Liver (tissue), 9 donors: ENCODE measurements around the gene FUCA1. TPM values are rescaled to one million over a fixed set of nuclear protein-coding genes. Genes with fewer than 3 reads are reported as not detected.

Source experiments
- DNase-seq: peaks from one replicate; pipeline ENCODE4 v3.0.0-alpha.2; 2017; ENCODE audit warnings: low spot score
- H3K27ac ChIP-seq, 2 donors: one replicate each; pipeline ENCODE4 v1.7.0; 2013; ENCODE audit warnings: inconsistent platforms in 2 of 2, low read length in 2 of 2, control low read depth in 1 of 2, low read depth in 1 of 2, mild to moderate bottlenecking in 1 of 2
- H3K27me3 ChIP-seq, 4 donors: one replicate each; pipeline versions ENCODE4 v1.6.1 to v1.7.0; 2013; ENCODE audit warnings: low read length in 3 of 4, inconsistent platforms in 1 of 4, mild to moderate bottlenecking in 1 of 4, moderate library complexity in 1 of 4; ENCODE audit not compliant: control insufficient read depth in 4 of 4, insufficient read depth in 4 of 4
- H3K36me3 ChIP-seq, 4 donors: one replicate each; pipeline versions ENCODE4 v1.6.1 to v1.7.0; 2013; ENCODE audit warnings: low read length in 3 of 4, mild to moderate bottlenecking in 3 of 4, low read depth in 1 of 4, moderate library complexity in 1 of 4; ENCODE audit not compliant: control insufficient read depth in 4 of 4, insufficient read depth in 3 of 4
- H3K4me1 ChIP-seq, 4 donors: one replicate each; pipeline versions ENCODE4 v1.6.1 to v1.7.0; 2013; ENCODE audit warnings: low read length in 3 of 4, mild to moderate bottlenecking in 3 of 4, moderate library complexity in 1 of 4; ENCODE audit not compliant: control insufficient read depth in 4 of 4, insufficient read depth in 4 of 4
- H3K4me3 ChIP-seq, 3 donors: one replicate each; pipeline versions ENCODE4 v1.6.1 to v1.7.0; 2013; ENCODE audit warnings: low read length in 3 of 3, control low read depth in 1 of 3, low read depth in 1 of 3, mild to moderate bottlenecking in 1 of 3
- H3K9ac ChIP-seq, 2 donors: one replicate each; pipeline ENCODE4 v1.7.0; 2013; ENCODE audit warnings: low read length in 2 of 2, mild to moderate bottlenecking in 2 of 2, moderate library complexity in 2 of 2, control low read depth in 1 of 2, low read depth in 1 of 2
- H3K9me3 ChIP-seq, 4 donors: one replicate each; pipeline versions ENCODE4 v1.6.1 to v1.7.0; 2013; ENCODE audit warnings: low read length in 3 of 4; ENCODE audit not compliant: control insufficient read depth in 4 of 4
- EGR1 ChIP-seq, 2 donors: IDR thresholded peaks; 2 replicates each; pipeline ENCODE4 v1.6.1; 2016 to 2018; ENCODE audit warnings: antibody characterized with exemption in 2 of 2, low read depth in 2 of 2
- FOXA1 ChIP-seq: IDR thresholded peaks from 2 replicates; pipeline ENCODE4 v1.6.1; 2016; ENCODE audit warnings: antibody characterized with exemption
- FOXA2 ChIP-seq: IDR thresholded peaks from 2 replicates; pipeline ENCODE4 v1.6.1; 2016; ENCODE audit warnings: antibody characterized with exemption
- GABPA ChIP-seq, 2 donors: IDR thresholded peaks in 1 of 2; conservative IDR thresholded peaks in 1 of 2; 2 replicates each; pipeline ENCODE4 v1.6.1; 2016; ENCODE audit warnings: antibody characterized with exemption in 2 of 2, mild to moderate bottlenecking in 1 of 2, moderate library complexity in 1 of 2
- HNF4A ChIP-seq, 2 donors: conservative IDR thresholded peaks; 2 replicates each; pipeline ENCODE4 v1.6.1; 2016; ENCODE audit warnings: antibody characterized with exemption in 2 of 2, mild to moderate bottlenecking in 2 of 2
- JUND ChIP-seq, 2 donors: IDR thresholded peaks; 2 replicates each; pipeline ENCODE4 v1.6.1; 2016; ENCODE audit warnings: antibody characterized with exemption in 2 of 2
- NR2F2 ChIP-seq: IDR thresholded peaks from 2 replicates; pipeline ENCODE4 v1.6.1; 2016; ENCODE audit warnings: antibody characterized with exemption
- RAD21 ChIP-seq, 2 donors: IDR thresholded peaks; 2 replicates each; pipeline ENCODE4 v1.6.1; 2016; ENCODE audit warnings: antibody characterized with exemption in 2 of 2, mild to moderate bottlenecking in 2 of 2
- RXRA ChIP-seq, 2 donors: IDR thresholded peaks; 2 replicates each; pipeline ENCODE4 v1.6.1; 2017 to 2018; ENCODE audit warnings: antibody characterized with exemption in 2 of 2, mild to moderate bottlenecking in 1 of 2
- SP1 ChIP-seq: IDR thresholded peaks from 2 replicates; pipeline ENCODE4 v1.6.1; 2018; ENCODE audit warnings: antibody characterized with exemption, mild to moderate bottlenecking
- TAF1 ChIP-seq: conservative IDR thresholded peaks from 2 replicates; pipeline ENCODE4 v1.6.1; 2016; ENCODE audit warnings: antibody characterized with exemption, mild to moderate bottlenecking
- YY1 ChIP-seq: IDR thresholded peaks from 2 replicates; pipeline ENCODE4 v1.6.1; 2016; ENCODE audit warnings: antibody characterized with exemption, mild to moderate bottlenecking
- WGBS: extraction: QIAGEN DNeasy Blood & Tissue Kit; methylation state at CpG from one replicate; pipeline ENCODE4 v1.1.7; 2013; 5-methylcytosine and 5-hydroxymethylcytosine counted together
- polyA plus RNA-seq, 2 donors: library from polyadenylated mRNA; stranded (reverse) in 1 of 2; unstranded in 1 of 2; fragments of 200-250 nt in 1 of 2; fragments of >200 nt in 1 of 2; fragmentation: Nextera tagmentation in 1 of 2; extraction: Ambion mirVana in 1 of 2; gene quantifications; one replicate each; pipeline versions ENCODE4 v1.2.1 to v1.2.3, GENCODE V29; 2013 to 2015
- total RNA-seq, 2 donors: library from RNA; depleted of rRNA; stranded (reverse); fragments of >200 nt; gene quantifications; one replicate each; pipeline ENCODE4 v1.2.3, GENCODE V29; 2014
- TF ChIP-seq, protein P1 (sequence below): fragments of 150-350 bp; IDR thresholded peaks from 2 replicates; pipeline ENCODE4 v1.5.1; 2017; ENCODE audit warnings: improper control_type of control experiment, low read depth, low read length; ENCODE audit not compliant: missing input control
- TF ChIP-seq, protein P2 (sequence below): IDR thresholded peaks from 2 replicates; pipeline ENCODE4 v1.6.1; 2016; ENCODE audit warnings: antibody characterized with exemption, mild to moderate bottlenecking
- TF ChIP-seq, protein P3 (sequence below): IDR thresholded peaks from 2 replicates; pipeline ENCODE4 v1.6.1; 2016; ENCODE audit warnings: antibody characterized with exemption
- TF ChIP-seq, protein P4 (sequence below): IDR thresholded peaks from 2 replicates; pipeline ENCODE4 v1.6.1; 2016; ENCODE audit warnings: antibody characterized with exemption
- donor health status: healthy.
- donor health status: healthy.
- donor health status: healthy.
- donor health status: healthy.
- donor health status: healthy.

FUCA1 gene
- total and polyA plus RNA-seq, 4 donors: 33.8 to 58.0 (median 44.7) TPM

DNA sequence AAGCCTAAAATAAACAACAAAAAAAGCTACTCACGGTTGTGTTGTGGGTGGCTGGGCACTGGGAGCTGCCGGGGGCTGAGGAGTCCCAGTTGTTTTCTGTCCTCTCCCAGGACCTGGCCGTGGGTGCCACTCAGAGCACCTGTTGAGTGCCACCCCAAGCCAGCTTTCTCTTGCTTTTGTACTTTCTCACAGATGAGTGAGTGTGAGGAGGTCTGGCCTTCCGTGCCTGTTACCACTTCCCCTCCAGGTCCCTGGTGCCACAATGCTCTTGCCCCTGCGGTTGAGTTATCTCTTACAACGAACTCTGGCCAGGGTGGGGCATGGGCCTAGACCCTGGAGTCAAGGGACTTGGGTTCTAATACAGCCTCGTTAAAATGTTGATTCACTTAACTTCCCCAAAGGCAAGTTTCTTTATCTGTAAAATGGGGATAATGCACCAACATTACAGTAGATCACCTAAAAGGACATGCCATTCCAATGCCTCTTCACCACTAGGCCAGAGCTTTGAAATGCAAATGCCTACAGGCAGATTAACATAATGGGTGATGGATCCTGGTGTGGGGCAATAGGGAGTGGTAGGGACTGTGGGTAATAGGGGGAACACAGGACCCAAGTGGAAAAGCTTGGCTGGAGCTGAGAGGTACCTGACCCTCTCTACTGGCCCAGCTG is 45.3 kb upstream of the FUCA1 start, which contains the start of gene CNR2 (continued):
- TF ChIP-seq, protein P1, sequence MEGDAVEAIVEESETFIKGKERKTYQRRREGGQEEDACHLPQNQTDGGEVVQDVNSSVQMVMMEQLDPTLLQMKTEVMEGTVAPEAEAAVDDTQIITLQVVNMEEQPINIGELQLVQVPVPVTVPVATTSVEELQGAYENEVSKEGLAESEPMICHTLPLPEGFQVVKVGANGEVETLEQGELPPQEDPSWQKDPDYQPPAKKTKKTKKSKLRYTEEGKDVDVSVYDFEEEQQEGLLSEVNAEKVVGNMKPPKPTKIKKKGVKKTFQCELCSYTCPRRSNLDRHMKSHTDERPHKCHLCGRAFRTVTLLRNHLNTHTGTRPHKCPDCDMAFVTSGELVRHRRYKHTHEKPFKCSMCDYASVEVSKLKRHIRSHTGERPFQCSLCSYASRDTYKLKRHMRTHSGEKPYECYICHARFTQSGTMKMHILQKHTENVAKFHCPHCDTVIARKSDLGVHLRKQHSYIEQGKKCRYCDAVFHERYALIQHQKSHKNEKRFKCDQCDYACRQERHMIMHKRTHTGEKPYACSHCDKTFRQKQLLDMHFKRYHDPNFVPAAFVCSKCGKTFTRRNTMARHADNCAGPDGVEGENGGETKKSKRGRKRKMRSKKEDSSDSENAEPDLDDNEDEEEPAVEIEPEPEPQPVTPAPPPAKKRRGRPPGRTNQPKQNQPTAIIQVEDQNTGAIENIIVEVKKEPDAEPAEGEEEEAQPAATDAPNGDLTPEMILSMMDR: no peak
- TF ChIP-seq YY1: no peak
- no peak for TF ChIP-seq RAD21 (IDR thresholded peaks at IDR 0.05)
- TF ChIP-seq FOXA1: no peak

DNA sequence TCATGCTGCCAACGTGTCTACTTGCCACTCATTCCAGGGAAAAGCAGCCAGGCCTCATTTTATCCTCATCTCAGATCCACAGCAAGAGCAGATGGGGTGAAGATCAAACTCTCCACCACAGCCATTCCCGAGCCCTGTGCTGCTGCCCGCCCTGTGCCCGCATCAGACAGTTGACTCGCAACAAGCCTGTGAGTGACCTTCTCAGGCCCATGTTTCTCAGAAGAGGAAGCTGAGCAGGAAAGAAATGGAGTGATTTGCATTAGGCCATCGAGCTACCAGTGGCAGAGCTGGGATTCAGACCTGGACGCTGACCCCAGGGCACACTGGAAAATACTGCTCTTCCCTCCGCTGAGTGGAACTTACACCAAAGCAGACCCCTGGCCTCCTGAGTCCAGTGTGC is 43.8 kb upstream of the FUCA1 start:
- H3K9me3 ChIP-seq: no peaks in the 10 kb centered on the region
- no peak for DNase-seq
- 86% methylated on average over 8 of the region's 8 CpGs for WGBS
- H3K4me3 ChIP-seq: no peak overlapping the region
- no peaks in the 10 kb centered on the region for H3K27me3 ChIP-seq
- no peaks in the 10 kb centered on the region for H3K36me3 ChIP-seq
- no peak for TF ChIP-seq SP1
- TF ChIP-seq, protein P2, sequence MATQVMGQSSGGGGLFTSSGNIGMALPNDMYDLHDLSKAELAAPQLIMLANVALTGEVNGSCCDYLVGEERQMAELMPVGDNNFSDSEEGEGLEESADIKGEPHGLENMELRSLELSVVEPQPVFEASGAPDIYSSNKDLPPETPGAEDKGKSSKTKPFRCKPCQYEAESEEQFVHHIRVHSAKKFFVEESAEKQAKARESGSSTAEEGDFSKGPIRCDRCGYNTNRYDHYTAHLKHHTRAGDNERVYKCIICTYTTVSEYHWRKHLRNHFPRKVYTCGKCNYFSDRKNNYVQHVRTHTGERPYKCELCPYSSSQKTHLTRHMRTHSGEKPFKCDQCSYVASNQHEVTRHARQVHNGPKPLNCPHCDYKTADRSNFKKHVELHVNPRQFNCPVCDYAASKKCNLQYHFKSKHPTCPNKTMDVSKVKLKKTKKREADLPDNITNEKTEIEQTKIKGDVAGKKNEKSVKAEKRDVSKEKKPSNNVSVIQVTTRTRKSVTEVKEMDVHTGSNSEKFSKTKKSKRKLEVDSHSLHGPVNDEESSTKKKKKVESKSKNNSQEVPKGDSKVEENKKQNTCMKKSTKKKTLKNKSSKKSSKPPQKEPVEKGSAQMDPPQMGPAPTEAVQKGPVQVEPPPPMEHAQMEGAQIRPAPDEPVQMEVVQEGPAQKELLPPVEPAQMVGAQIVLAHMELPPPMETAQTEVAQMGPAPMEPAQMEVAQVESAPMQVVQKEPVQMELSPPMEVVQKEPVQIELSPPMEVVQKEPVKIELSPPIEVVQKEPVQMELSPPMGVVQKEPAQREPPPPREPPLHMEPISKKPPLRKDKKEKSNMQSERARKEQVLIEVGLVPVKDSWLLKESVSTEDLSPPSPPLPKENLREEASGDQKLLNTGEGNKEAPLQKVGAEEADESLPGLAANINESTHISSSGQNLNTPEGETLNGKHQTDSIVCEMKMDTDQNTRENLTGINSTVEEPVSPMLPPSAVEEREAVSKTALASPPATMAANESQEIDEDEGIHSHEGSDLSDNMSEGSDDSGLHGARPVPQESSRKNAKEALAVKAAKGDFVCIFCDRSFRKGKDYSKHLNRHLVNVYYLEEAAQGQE: no peak
- no peak for TF ChIP-seq RAD21 (IDR thresholded peaks at IDR 0.05)
- no peak for TF ChIP-seq EGR1 (IDR thresholded peaks at IDR 0.05; ENCODE audit: low read depth in 2 of 2)
- no peak for TF ChIP-seq YY1
- TF ChIP-seq GABPA (IDR thresholded peaks at IDR 0.05 in 1 of 2, conservative IDR thresholded peaks at IDR 0.05 in 1 of 2): no peak
- TF ChIP-seq JUND (IDR thresholded peaks at IDR 0.05): no peak
- no peak for TF ChIP-seq FOXA1
- no peak for TF ChIP-seq FOXA2
- TF ChIP-seq, protein P1: no peak
- TF ChIP-seq, protein P3, sequence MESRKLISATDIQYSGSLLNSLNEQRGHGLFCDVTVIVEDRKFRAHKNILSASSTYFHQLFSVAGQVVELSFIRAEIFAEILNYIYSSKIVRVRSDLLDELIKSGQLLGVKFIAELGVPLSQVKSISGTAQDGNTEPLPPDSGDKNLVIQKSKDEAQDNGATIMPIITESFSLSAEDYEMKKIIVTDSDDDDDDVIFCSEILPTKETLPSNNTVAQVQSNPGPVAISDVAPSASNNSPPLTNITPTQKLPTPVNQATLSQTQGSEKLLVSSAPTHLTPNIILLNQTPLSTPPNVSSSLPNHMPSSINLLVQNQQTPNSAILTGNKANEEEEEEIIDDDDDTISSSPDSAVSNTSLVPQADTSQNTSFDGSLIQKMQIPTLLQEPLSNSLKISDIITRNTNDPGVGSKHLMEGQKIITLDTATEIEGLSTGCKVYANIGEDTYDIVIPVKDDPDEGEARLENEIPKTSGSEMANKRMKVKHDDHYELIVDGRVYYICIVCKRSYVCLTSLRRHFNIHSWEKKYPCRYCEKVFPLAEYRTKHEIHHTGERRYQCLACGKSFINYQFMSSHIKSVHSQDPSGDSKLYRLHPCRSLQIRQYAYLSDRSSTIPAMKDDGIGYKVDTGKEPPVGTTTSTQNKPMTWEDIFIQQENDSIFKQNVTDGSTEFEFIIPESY: no peak
- TF ChIP-seq, protein P4, sequence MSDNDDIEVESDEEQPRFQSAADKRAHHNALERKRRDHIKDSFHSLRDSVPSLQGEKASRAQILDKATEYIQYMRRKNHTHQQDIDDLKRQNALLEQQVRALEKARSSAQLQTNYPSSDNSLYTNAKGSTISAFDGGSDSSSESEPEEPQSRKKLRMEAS: no peak
- no peak for TF ChIP-seq NR2F2
- TF ChIP-seq TAF1: no peak
- TF ChIP-seq HNF4A (conservative IDR thresholded peaks at IDR 0.05): no peak
- TF ChIP-seq RXRA (IDR thresholded peaks at IDR 0.05): no peak
- no peak overlapping the region for H3K9ac ChIP-seq
- no peak overlapping the region for H3K27ac ChIP-seq
- peaks cover 0 to 10% (median 0%) of the 10 kb centered on the region in 4 donors for H3K4me1 ChIP-seq
